ENCODE measurements around the gene SELPLG. TPM values are rescaled to one million over a fixed set of nuclear protein-coding genes. Genes with fewer than 3 reads are reported as not detected.

The SELPLG gene
- total RNA-seq, 4 donors from 2014 or later = 2.4 to 9.4 (median 5.9) TPM

- DNase-seq = no peak
- no peaks in the 10 kb centered on the region for H3K27me3 ChIP-seq
- peaks cover 0 to 68% (median 0%) of the 10 kb centered on the region in 3 donors for H3K36me3 ChIP-seq
- H3K9me3 ChIP-seq = no peaks in the 10 kb centered on the region
- TF ChIP-seq CTCF (IDR thresholded peaks at IDR 0.05) (no peak), POLR2A (IDR thresholded peaks at IDR 0.05) (no peak)
- no peak overlapping the region for H3K4me3 ChIP-seq
- H3K4me1 ChIP-seq = no peaks in the 10 kb centered on the region
- no peak overlapping the region for H3K27ac ChIP-seq
Observed at GRCh38 chr12:108653922-108654321, 20.2 kb upstream of the SELPLG start.

GRCh38 chr12:108653082-108653516 lies 19.4 kb upstream of the SELPLG start:
- Histone ChIP-seq H3K9me3 (no peaks in the 10 kb centered on the region), H3K36me3 (peaks cover 0 to 68% (median 0%) of the 10 kb centered on the region in 3 donors), H3K27ac (no peak overlapping the region)

DNA sequence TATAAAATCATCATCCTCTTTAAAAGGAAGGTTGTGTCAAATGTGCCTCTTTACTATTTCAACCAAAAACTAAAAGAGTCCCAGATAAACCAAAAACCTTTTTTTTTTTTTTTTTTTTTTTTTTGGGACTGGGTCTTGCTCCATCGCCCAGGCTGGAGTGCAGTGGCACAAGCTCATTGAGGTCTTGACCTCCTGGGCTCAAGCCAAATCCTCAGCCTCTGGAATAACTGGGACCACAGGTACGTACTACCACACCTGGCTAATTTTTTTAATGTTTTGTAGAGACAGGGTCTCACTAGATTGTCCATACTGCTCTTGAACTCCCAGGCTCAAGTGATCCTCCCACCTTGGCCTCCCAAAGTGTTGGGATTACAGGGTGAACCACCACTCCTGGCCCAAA lies 16.4 kb upstream of the SELPLG start:
- no peak overlapping the region for H3K4me3 ChIP-seq
- H3K9me3 ChIP-seq = no peaks in the 10 kb centered on the region
- no peak overlapping the region for H3K27ac ChIP-seq
- DNase-seq = no peak
- no peak for TF ChIP-seq POLR2A (IDR thresholded peaks at IDR 0.05)
- no peak for TF ChIP-seq CTCF (IDR thresholded peaks at IDR 0.05)
- peaks cover 0 to 68% (median 0%) of the 10 kb centered on the region in 3 donors for H3K36me3 ChIP-seq
- peaks cover 0 to 3% (median 0%) of the 10 kb centered on the region in 4 donors for H3K4me1 ChIP-seq
- no peaks in the 10 kb centered on the region for H3K27me3 ChIP-seq

More at GRCh38 chr12:108653082-108653516, 19.4 kb upstream of the SELPLG start:
- Histone ChIP-seq H3K27me3 (no peaks in the 10 kb centered on the region), H3K4me1 (no peaks in the 10 kb centered on the region), H3K4me3 (no peak overlapping the region)
- no peak for DNase-seq
- TF ChIP-seq CTCF (IDR thresholded peaks at IDR 0.05) = no peak
- no peak for TF ChIP-seq POLR2A (IDR thresholded peaks at IDR 0.05)

DNA sequence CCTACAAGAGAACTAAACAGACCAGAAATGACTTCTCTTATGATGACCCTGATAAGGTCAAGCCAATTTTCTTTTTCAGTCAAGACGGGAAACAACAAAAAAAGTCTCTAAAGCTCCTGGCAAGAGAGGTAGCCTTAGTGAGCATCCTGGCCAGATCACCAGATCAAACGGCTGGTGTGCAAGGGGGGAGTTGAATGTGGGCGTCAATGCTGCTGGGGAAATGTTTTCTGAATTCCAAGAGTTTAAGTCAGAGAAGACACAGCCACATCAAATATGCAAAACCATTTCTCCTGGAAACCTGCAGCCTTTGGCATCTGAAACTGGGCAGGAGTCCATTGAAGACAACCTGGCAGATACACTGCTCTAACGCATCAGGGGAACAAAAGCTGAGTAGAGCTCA lies 16.0 kb upstream of the SELPLG start:
- TF ChIP-seq POLR2A (IDR thresholded peaks at IDR 0.05) (no peak), CTCF (IDR thresholded peaks at IDR 0.05) (no peak)
- H3K4me3 ChIP-seq = no peak overlapping the region
- DNase-seq = no peak
- peaks cover 0 to 71% (median 0%) of the 10 kb centered on the region in 3 donors for H3K36me3 ChIP-seq
- no peaks in the 10 kb centered on the region for H3K9me3 ChIP-seq
- H3K4me1 ChIP-seq = peaks cover 0 to 3% (median 0%) of the 10 kb centered on the region in 4 donors
- H3K27ac ChIP-seq = no peak overlapping the region
- no peaks in the 10 kb centered on the region for H3K27me3 ChIP-seq

GRCh38 chr12:108649126-108649525 lies 15.4 kb upstream of the SELPLG start:
- H3K4me3 ChIP-seq = no peak overlapping the region
- H3K36me3 ChIP-seq = peaks cover 0 to 73% (median 0%) of the 10 kb centered on the region in 3 donors
- no peak for TF ChIP-seq CTCF (IDR thresholded peaks at IDR 0.05)
- TF ChIP-seq POLR2A (IDR thresholded peaks at IDR 0.05) = no peak
- H3K27me3 ChIP-seq = no peaks in the 10 kb centered on the region
- DNase-seq = no peak
- H3K27ac ChIP-seq = no peak overlapping the region
- peaks cover 0 to 3% (median 0%) of the 10 kb centered on the region in 4 donors for H3K4me1 ChIP-seq
- no peaks in the 10 kb centered on the region for H3K9me3 ChIP-seq

DNA sequence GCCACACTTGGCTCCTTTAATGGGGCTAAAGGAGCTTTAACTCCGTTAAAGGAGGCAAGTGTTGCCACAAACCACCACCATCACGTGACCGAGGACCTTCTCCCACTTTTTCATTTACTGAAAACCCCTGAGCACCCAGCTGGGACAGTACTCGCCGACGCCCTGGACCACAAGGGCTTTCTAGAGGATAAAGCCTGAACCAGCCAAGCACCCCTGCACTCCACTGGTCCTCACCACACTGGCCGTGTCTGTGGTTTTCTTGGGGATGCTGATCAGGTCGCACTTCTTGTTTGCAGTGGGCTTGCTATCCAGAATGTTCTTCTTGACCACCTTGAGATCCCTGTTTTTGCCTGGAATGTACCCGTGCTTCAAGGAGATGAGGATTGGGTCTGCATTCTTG lies 14.7 kb upstream of the SELPLG start:
- Histone ChIP-seq H3K36me3 (peaks cover 0 to 71% (median 0%) of the 10 kb centered on the region in 3 donors), H3K27me3 (no peaks in the 10 kb centered on the region), H3K4me1 (peaks cover 0 to 3% (median 0%) of the 10 kb centered on the region in 4 donors), H3K27ac (no peak overlapping the region), H3K9me3 (no peaks in the 10 kb centered on the region), H3K4me3 (no peak overlapping the region)
- DNase-seq = no peak
- no peak for TF ChIP-seq CTCF (IDR thresholded peaks at IDR 0.05)
- TF ChIP-seq POLR2A (IDR thresholded peaks at IDR 0.05) = no peak

All from Peyer's patch (tissue), 4 donors.